ENCODE results near the gene SPACA9. TPM values are rescaled to one million over a fixed set of nuclear protein-coding genes. Genes with fewer than 3 reads are reported as not detected.

SPACA9 gene
- total RNA-seq, 2 donors from 2014 or later: 2.2 to 8.1 TPM

DNA sequence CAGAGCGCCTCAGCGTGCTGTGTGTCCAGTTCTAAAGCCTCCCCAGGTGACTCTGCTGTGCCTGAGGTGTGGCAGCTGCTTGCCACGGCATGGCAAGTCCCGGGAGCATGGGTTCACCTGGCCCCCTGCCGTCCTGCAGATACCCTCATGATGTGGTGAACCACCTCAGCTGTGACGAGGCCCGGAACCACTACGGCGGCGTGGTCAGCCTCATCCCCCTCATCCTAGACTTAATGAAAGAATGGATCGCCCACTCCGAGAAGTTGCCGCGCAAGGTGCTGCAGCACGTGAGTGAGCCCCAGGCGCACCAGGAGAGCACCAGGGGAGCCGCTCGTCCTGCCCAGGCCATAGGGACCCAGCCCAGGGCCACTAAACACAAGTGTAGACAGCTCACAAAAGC, 9.5 kb downstream of the SPACA9 start:
- Histone ChIP-seq H3K4me1 (ENCODE audit: control insufficient read depth in 1 of 2, low read depth in 2 of 2) (no peaks in the 10 kb centered on the region), H3K27ac (no peak overlapping the region), H3K9me3 (no peaks in the 10 kb centered on the region), H3K36me3 (peaks cover 7% of the 10 kb centered on the region), H3K27me3 (replicated peaks; ENCODE audit: insufficient read depth) (no peaks in the 10 kb centered on the region), H3K4me3 (no peak overlapping the region)
- TF ChIP-seq, protein P1, sequence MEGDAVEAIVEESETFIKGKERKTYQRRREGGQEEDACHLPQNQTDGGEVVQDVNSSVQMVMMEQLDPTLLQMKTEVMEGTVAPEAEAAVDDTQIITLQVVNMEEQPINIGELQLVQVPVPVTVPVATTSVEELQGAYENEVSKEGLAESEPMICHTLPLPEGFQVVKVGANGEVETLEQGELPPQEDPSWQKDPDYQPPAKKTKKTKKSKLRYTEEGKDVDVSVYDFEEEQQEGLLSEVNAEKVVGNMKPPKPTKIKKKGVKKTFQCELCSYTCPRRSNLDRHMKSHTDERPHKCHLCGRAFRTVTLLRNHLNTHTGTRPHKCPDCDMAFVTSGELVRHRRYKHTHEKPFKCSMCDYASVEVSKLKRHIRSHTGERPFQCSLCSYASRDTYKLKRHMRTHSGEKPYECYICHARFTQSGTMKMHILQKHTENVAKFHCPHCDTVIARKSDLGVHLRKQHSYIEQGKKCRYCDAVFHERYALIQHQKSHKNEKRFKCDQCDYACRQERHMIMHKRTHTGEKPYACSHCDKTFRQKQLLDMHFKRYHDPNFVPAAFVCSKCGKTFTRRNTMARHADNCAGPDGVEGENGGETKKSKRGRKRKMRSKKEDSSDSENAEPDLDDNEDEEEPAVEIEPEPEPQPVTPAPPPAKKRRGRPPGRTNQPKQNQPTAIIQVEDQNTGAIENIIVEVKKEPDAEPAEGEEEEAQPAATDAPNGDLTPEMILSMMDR (IDR thresholded peaks at IDR 0.05): no peak
- no peak for DNase-seq (ENCODE audit: low spot score)
- ATAC-seq (ENCODE audit: insufficient number of reproducible peaks, low FRiP score, low read depth): no peak

DNA sequence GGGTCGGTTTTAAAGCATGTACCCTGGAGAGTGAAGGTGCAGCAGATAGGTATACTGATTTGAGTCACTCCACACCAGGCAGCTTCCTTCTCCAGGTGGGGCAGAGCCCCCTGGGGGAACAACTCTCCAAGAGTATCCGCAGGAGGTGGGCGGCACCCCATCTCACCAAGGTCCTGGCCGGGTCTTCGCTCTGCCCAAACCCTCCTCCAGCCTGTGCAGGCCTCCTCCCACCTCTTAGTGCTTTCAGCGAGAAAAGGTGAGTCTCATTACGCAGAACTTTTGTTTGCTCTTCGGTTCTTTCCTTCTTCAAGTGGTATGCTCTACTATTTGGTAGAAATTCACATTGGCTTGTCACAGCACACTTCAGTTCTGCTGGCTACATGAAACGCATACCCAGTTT, 13.7 kb downstream of the SPACA9 start:
- Histone ChIP-seq H3K9me3 (no peaks in the 10 kb centered on the region), H3K36me3 (peaks cover 27% of the 10 kb centered on the region)
- DNase-seq (ENCODE audit: low spot score): no peak

DNA sequence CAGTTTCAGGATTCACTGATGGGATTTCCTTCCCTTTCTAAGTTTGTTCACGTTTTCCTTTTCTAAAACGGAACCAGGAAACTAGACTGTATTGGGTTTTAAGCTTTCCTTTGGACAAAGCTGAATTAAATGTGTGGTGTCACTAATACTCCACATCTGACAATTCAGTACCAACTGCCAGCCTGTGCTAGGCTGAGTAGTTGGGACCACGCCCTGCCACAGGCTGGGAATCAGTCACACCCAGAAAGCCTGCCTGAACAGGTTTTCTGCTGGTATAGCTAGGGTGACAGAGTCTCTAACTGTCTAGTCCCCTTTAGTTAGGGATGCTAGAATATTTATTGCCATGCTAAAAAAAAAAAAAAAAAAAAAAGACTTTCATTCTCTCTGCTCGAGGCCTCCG, 15.6 kb downstream of the SPACA9 start:
- no peaks in the 10 kb centered on the region for H3K4me1 ChIP-seq (ENCODE audit: control insufficient read depth in 1 of 2, low read depth in 2 of 2)
- no peak overlapping the region for H3K4me3 ChIP-seq
- DNase-seq (ENCODE audit: low spot score) (no peak), ATAC-seq (ENCODE audit: insufficient number of reproducible peaks, low FRiP score, low read depth) (no peak)
- no peaks in the 10 kb centered on the region for H3K27me3 ChIP-seq (replicated peaks; ENCODE audit: insufficient read depth)
- H3K27ac ChIP-seq: no peak overlapping the region
- TF ChIP-seq, protein P1 (IDR thresholded peaks at IDR 0.05): no peak
- H3K36me3 ChIP-seq: peaks cover 39% of the 10 kb centered on the region
- no peaks in the 10 kb centered on the region for H3K9me3 ChIP-seq

More for the DNA sequence above, 13.7 kb downstream of the SPACA9 start:
- TF ChIP-seq, protein P1 (IDR thresholded peaks at IDR 0.05): no peak
- no peaks in the 10 kb centered on the region for H3K4me1 ChIP-seq (ENCODE audit: control insufficient read depth in 1 of 2, low read depth in 2 of 2)
- H3K27ac ChIP-seq: no peak overlapping the region
- H3K4me3 ChIP-seq: no peak overlapping the region
- ATAC-seq (ENCODE audit: insufficient number of reproducible peaks, low FRiP score, low read depth): no peak
- no peaks in the 10 kb centered on the region for H3K27me3 ChIP-seq (replicated peaks; ENCODE audit: insufficient read depth)

DNA sequence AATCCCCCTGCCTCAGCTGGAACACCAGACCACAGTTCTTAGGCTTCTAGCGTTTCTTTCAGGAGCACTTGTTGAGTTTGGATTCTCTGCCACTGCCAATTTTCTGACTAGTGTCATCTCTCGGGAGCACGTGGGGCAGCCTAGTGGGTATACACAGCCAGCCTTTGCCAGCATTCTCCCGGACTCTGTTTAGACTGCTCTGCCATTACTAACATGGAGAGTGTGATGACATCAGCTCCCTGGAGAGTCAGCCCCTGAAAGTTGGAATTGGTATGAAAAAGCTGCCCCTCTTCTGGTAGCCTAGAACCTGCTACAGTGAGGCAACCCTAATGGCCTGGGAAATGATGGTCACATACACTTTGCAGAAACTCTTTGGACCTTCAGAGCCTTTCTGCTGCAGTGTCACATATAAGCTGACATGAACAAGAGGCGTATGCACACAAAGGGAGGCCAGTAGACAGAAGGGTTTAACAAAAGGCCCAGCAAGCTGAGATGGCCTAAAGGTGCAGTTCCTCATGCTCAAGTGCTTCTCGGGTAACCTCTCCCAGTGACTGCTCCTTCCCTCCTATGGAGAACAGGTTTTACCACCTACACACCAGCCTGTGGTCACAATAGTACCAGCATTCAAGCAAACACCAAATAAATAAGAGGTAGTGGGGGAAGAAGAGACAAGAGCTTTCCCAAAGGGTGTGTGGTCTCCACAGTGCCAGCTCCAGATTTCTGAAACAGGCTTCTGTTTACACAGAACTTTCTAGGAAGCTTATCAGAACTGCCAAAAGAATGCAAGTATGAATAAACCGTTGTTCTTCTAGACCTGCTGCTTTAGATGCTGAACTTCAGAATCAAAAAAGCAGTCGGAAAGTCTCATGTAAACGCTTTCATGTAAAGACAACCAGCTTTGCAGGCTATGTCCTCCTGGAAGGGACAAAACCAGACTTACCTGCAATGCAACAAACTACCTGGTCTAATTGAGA, 16.5 kb downstream of the SPACA9 start:
- Histone ChIP-seq H3K27me3 (replicated peaks; ENCODE audit: insufficient read depth) (no peaks in the 10 kb centered on the region), H3K4me3 (no peak overlapping the region), H3K9me3 (no peaks in the 10 kb centered on the region), H3K36me3 (peaks cover 45% of the 10 kb centered on the region), H3K4me1 (ENCODE audit: control insufficient read depth in 1 of 2, low read depth in 2 of 2) (no peaks in the 10 kb centered on the region), H3K27ac (no peak overlapping the region)
- DNase-seq (ENCODE audit: low spot score) (no peak), ATAC-seq (ENCODE audit: insufficient number of reproducible peaks, low FRiP score, low read depth) (no peak)
- TF ChIP-seq, protein P1 (IDR thresholded peaks at IDR 0.05): no peak

DNA sequence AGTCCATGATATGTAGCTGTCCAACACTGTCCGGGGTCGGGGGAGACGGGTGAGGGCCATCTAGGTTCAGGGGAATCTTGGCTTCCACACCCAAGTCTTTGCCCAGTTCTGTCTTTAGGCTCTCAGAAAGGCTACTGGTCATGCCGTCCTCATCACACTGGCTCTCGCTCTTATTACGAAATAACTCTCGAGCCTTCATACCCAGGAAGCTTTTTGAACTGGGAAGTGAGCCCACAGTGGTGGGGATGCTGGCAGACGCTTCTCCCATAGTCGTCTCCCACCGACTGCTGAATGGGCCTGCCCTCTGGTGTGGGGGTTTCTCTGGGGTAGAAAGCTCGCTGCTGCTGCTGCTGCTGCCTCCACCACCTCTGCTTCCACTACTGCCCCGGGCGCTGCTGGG, 17.6 kb downstream of the SPACA9 start:
- no peak overlapping the region for H3K4me3 ChIP-seq
- H3K4me1 ChIP-seq (ENCODE audit: control insufficient read depth in 1 of 2, low read depth in 2 of 2): no peaks in the 10 kb centered on the region
- DNase-seq (ENCODE audit: low spot score): no peak
- H3K27ac ChIP-seq: no peak overlapping the region
- H3K9me3 ChIP-seq: no peaks in the 10 kb centered on the region
- TF ChIP-seq, protein P1 (IDR thresholded peaks at IDR 0.05): no peak
- H3K27me3 ChIP-seq (replicated peaks; ENCODE audit: insufficient read depth): no peaks in the 10 kb centered on the region
- H3K36me3 ChIP-seq: peaks cover 53% of the 10 kb centered on the region
- no peak for ATAC-seq (ENCODE audit: insufficient number of reproducible peaks, low FRiP score, low read depth)

All from thoracic aorta (tissue), 2 donors.